Measurements from ENCODE around the gene ROPN1B.
A peak's percentile ranks its signal among the peaks of the same experiment; 100 is the strongest.
"Not testable (repeated sequence)": the region's sequence is repeated elsewhere in the genome, so short reads cannot be mapped to it uniquely, and the experiment has no call there.

Gene ROPN1B

DNA sequence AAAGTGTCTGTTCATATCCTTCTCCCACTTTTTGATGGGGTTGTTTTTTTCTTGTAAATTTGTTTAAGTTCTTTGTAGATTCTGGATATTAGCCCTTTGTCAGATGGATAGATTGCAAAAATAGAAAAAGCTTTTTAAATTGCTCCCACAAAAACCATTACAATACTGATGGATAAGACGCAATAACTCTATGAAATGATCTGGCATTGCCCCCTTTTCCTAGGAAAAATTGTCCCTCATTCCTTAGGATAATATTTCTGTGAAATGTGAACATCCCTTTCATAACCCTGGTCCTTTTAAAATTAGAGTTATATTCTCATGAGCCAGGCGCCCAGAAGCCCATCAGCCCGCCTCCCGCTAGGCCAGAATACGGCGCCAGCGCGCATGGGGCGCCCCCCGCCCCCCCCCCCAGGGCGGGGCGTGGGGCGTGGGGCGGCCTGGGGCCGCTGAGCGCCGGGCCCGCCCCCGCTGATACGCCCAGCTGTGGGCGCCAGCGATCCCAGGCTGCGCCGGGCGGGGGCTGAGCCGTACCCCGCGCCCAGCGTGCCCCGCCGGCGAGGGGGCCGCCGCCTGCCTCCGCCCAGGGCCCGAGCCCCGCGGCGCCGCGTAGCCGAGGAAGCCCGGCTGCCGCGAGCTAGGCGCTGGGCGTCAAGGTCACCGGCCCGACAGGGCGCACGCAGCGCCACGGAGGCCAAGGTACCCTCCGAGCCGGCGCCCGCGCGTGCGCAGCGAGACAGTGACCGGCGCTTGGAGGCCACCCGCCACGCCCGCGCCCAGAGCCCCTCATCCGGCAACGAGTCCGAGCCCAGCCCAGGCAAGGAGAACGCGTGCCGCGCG is 11.1 kb upstream of the ROPN1B start:
- no peak for FAIRE-seq
- DNase-seq (ENCODE audit: insufficient read length, low spot score): no peak

DNA sequence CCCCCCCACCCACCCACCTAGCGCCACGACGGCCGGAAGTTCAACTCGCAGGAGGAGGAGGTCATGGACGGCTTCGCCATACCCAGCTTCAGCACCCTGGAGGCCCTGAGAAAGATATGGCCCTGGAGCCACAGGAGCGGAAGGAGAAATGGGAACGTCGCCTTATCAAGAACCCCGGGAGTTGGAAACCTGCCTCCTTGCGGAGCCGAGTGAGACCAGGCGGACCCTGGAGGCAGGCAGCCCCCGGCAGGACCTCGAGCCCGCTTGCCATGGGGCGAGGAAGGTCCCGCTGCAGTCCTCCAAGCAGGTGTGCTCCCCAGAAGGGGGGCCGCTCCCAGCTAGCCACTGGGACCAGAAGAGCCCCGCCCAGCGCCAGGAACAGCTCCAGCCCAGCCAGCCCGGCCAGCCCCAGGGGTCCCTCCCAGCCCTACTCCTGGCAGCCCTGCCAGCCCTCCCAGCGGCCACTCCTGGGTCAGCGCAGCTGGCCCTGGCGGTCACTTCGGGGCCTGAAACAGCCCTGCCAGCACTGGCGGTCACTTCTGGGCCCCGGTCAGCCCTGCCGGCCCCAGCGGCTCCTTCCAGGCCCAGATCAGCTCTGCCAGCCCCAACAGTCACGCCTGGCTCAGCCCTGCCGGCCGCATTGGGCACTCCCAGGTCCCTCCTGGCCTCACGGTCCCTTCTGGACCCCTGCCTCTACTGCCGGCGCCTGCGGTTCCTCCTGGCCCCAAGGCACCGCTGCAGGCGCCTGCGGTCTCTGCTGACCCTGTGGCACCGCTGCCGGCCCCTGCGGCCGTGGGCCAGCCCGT is 10.3 kb upstream of the ROPN1B start:
- no peak for DNase-seq (ENCODE audit: insufficient read length, low spot score)
- FAIRE-seq: no peak

DNA sequence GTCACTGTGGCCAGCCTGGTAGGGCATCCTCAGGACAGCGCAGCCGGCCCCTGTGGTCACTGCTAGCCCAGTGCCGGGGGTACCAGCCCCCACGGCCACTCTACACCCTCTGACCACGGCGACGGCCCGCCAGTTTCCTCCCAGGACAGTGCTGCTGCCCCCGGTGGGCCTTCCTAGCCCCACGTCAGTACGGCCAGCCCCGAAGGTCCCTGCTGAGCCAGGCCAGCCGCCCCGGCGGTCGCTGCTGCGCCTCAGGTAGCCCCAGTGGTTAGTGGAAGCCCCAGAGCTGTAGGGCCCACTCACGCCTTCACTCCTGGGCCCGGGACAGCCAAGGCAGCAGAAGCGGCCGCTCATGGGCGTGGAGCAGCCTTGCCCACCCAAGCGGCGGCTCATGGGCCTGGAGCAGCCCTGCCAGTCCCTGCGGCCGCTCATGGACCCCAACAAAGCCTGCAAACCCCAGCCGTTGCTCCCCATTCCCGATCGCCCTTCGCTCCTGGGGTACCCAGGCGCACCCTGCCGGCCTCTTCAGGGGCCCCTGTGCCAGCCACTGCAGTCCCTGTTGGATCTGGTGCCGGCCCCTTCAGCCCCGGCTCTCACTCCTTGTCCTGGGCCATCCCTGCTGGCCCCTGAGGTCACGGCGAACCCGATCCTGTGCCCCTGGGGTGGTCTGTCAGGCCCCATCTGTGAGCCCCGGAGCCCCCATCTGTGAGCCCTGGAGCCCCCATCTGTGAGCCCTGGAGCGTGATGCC is 9.5 kb upstream of the ROPN1B start:
- FAIRE-seq (no peak), DNase-seq (ENCODE audit: insufficient read length, low spot score) (no peak)

DNA sequence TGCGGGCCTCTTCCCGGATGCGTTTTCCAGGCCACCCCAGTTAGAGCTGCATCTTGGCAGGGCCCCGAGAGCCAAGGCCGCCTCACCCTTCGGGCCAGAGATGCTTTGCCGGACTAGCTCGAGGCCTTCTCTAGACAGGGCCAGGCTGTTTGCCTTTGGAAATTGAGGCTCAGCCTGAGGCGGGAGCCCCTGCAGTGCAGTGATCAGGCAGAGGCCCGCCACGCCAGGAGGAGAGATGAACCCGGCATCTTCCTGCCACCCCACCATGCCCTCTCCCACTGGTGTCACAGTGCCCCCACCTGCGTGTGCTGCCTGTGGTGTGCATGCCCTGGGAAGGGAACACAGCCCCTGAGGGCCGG is 8.9 kb upstream of the ROPN1B start:
- no peak for FAIRE-seq
- no peak for DNase-seq (ENCODE audit: insufficient read length, low spot score)

DNA sequence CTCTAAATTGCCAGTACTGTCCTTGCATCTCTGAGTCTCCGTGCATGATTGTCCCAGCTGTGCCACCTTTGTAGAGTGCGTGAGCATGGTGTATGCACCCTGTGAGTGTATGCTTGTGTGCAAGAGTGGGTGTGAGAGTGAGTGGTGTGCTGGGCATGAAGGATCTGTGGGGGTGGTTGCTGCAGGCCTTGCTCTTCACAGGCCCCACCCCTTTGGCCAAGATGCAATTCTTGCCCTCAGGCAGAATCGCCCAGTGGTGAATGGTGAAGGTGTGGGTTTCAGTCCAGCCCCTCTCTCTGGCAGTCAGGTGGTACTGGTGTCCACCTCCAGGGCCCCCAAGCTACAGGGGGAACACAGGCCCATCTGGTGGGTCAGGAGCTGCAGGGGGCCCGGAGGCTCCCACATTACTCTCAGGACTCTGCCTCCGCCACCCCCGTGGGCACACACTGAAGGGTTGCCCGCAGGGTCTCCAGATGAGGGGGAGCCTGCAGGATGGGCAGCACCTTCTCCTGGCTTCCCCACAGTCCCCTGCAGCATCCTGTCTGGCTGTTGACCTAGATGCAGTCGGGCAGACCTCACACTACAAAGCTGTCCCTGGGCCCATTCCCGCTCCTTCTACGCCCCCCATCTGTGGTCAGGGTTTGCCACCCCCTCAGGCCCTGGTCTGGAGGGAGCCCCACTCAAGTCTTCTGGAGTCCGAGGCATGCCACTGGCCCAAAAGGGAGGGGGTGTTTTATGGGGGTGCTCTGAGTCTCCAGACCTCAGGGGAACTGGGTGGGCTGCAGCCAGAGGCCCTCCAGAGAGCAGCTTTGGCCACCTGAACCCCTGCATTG is 8.3 kb upstream of the ROPN1B start:
- DNase-seq (ENCODE audit: insufficient read length, low spot score): no peak
- FAIRE-seq: no peak

DNA sequence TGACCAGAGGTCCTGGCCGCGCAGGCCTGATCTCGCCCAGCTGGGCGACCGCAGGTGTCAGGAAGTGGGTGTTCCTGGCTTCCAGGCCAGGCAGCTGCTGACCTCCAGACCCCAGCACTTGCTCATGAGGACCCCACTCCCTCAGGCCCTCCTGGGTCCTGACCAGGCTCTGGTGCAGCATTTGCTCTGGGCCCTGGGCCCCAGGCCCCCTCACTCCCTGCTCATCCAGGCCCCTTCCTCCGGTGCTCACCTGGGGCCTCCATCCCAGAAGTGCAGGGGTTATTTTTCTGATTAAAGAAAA is 7.7 kb upstream of the ROPN1B start:
- FAIRE-seq (no peak), DNase-seq (ENCODE audit: insufficient read length, low spot score) (no peak)

DNA sequence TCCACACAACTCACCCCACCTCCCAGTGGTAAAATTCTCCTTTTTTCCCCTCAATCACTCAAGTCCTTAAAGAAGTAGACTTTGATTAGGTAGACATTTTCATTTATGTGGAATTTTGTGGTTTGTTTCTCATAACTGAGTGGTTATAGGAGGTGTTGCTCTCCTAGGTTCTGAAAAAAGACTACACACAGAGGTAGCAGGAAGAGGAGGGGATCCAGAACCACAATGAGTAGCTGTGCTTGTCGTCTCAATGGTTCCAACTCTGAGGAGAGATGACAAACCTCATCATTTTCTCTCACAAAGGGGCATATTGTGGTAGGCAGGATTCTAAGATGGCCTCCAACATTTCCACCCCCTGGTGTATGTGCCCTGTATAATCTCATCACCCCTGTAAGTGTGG is 5.1 kb upstream of the ROPN1B start:
- FAIRE-seq; DNase-seq (ENCODE audit: insufficient read length, low spot score): not testable (repeated sequence)

DNA sequence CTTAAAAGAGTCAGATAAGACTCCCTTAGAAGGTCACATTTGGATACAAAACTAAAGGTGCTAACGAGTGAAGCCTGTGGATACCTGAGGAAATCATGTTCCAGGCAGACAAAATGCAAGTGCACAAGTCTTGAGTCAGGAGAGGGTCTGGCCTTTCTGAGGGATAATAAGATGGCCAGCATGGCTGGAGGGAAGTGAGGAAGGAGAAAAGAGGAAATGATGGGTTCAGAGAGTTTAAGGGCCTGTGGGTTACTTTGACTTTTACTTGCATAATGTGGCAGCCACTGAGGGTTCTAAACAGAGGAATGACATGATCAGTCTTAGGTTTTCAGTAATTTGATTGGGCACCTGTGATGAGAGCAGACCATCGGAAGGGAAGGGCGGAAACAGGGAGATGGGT is 3.5 kb upstream of the ROPN1B start:
- no peak for FAIRE-seq
- DNase-seq (ENCODE audit: insufficient read length, low spot score): no peak

DNA sequence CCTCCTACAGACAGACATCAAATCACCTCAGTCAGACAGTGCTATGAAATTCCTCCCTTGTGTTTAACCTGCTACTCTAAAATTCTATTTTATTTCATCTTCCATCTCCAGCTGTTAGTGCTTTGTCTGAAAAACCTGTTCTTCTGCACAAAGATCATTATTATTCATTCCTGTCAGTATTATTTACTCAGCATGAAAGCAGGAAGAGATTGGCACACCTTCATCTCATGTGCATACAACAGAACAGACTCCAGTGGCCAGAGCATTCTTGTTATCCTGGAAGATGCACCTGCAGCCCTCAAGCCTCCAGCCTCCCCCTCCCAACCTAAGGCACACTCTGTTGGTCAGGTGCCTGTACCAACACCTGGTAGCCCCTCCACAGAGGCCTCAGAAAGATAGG is 1.8 kb upstream of the ROPN1B start:
- no peak for DNase-seq (ENCODE audit: insufficient read length, low spot score)
- no peak for FAIRE-seq

DNA sequence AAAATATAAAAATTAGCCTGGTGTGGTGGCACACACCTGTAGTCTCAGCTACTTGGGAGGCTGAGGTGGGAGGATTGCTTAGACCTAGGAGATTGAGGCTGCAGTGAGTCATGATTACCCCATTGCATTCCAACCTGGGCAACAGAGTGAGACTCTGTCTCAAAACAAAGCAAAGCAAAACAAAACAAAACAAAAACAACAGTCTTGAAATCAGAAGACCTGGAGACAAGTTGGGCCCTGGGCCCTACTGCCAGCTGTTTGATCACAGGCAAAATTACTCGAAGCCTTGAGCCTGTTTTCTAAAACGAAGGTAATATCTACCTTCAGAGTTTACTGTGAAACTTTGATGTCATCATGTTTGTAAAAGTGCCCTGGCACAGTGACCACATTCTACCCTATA is 857 bp upstream of the ROPN1B start:
- DNase-seq (ENCODE audit: insufficient read length, low spot score); FAIRE-seq: not testable (repeated sequence)

DNA sequence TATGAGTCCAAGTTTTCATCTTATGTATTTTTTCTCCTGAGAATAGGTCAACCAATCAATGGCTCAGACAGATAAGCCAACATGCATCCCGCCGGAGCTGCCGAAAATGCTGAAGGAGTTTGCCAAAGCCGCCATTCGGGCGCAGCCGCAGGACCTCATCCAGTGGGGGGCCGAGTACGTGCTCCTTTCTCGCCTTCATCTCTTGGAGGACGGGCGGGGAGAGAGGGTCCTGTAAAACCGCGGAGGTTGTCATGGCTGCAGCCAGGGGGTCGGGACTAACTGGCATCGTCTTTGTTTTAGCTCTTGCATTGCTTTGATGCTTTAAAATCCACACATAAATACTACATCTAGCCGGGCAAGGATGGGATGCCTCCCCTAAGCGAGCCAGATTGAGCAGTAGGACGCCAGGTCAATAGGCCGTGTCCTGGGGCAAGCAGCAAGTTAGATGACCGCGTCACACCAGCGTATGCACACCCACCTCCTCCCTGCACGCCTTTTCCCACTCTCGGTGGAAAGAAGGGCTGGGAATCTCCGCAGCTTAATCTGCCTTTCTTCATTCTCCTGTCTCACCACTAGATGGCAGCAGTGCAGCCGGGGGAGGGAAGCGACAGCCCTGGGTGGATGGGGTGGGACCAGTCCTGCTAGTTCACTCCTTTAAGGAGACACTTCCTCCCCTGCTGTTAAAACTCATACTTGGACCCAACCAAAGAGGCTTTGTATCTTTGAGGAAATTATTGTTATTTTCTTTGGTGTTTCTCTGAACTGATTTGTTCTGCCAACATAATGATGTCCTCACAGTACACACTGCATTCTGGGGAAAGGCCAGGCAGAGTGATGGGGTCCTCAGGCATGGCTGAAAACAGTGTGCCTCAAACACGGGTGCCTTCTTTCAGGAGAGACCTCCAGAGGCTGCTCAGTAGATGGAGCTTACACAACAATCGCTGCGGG is 3.3 kb downstream of the ROPN1B start:
- peak; percentile 94 for FAIRE-seq

DNA sequence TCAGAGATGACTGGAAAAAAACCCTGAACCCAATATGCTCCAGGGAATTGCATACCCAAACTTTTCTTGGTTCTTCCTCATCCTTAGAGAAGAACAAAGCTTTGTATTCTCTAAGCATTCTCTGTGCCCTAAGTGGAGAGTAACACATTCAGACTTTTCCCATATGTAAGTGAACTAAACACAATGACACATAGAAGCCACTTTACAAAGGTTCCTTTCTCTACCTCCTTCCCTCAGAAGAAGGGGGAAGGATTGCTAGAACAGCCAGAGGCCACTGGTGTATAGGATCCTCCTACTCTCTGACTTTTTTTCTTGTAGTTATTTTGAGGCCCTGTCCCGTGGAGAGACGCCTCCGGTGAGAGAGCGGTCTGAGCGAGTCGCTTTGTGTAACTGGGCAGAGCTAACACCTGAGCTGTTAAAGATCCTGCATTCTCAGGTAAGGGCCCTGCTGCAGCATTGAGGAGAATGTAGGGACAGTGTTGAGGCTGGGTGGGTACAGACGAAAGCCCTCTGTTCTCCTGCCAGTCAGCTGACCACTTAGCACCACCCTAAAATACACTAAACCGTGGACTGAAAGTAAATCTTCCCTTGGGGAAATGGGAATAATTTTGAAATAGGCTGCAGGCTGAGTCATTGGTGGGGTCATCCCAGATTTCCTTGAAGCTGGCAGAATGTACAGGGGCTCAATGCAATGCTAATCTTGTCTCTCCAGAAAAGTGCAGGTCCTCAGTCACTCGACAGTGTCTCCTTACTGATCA is 6.4 kb downstream of the ROPN1B start:
- not testable (repeated sequence) for DNase-seq (ENCODE audit: insufficient read length, low spot score); FAIRE-seq

More for the DNA sequence above, 3.3 kb downstream of the ROPN1B start:
- not testable (repeated sequence) for DNase-seq (ENCODE audit: insufficient read length, low spot score)

DNA sequence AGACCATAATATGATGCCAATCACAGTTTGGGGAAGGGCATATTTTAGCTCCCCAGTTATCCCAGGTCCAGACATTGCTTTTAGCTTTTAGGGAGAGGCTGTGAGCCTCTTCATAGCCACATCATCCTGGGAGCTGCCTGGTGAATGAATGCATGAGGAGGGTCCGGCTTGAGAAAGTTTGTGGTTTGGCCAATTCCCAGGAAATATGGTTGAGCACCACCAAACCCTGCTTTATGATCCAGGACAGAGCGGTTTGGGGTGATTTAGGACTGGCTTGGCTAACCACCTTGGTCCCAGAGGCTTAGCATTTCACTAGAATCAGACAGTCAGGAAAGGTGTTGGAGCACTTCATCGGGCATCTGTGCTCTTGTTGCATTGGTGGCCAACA is 7.0 kb downstream of the ROPN1B start:
- not testable (repeated sequence) for FAIRE-seq; DNase-seq (ENCODE audit: insufficient read length, low spot score)

DNA sequence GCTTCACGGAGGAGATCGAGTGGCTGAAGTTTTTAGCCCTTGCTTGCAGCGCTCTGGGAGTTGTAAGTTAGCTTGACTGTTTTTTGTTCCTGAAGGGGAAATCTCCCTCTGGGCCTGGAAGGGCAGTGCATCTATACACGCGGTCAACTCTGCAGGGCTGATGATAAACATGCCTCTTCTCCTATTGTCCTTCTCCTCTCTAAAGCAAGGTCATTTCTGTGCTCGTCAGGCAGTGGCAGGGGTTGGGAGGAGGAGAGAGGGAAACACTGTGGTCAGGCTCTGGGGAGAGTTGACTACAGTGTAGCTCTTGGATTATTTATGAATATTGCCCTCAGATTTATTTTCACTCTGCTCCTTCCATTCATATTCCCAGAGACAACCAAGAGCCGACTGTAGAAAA is 8.1 kb downstream of the ROPN1B start:
- not testable (repeated sequence) for DNase-seq (ENCODE audit: insufficient read length, low spot score); FAIRE-seq

DNA sequence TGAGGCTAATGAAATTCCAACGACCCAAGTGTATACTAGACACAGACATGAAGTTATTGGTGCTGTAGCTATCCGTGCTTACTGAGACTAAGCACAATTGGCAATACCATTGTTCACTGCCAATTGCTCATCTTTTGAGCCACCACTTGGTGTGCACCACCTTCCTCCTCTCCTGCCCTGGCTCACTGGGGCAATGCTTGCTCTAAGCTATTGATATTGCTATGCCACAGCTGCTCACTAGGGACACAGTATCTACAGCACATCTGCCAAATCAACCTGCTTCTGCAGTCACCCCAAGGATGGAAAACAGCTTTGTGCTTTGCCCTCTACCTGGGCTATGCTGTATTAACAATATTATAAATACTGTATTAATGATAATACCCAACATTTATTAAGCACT is 16.0 kb downstream of the ROPN1B start:
- peak; percentile 98 for FAIRE-seq

DNA sequence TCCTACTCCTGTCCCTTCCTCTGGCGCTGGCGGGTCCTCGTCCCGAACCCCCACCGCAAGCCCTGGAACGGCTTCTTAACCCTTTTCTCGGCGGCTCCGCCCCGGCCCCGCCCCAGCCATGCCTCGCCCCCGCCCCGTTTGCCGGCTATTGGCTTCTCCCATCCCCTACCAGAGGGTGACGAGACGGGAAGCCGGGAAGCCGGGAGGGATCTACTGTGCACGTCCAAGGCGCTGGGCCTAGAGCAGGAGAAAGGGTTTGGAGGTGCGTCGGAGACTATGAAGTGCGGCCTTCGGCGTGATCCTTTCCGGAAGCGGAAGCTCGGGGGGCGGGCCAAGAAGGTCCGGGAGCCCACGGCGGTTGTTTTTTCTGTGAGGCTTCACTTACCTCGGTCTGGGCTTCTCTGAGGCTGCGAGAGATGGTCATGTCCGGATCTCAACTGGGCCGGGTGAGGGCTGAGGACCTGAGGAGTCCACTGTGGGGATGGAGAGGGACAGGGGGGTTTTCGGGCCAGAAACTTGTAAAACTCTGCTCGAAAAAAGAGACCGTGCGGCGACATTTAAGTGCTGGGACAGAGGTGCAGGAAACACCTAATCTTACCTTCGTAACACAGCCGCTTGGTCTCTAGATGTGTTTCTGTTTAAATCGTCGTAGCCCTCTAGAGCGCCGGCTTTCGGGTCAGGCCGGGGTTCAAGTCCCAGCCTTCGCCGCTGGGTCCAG is 21.4 kb downstream of the ROPN1B start:
- DNase-seq (ENCODE audit: insufficient read length, low spot score) (peak; percentile 90), FAIRE-seq (no peak)

More for the DNA sequence above, 16.0 kb downstream of the ROPN1B start:
- not testable (repeated sequence) for DNase-seq (ENCODE audit: insufficient read length, low spot score)

DNA sequence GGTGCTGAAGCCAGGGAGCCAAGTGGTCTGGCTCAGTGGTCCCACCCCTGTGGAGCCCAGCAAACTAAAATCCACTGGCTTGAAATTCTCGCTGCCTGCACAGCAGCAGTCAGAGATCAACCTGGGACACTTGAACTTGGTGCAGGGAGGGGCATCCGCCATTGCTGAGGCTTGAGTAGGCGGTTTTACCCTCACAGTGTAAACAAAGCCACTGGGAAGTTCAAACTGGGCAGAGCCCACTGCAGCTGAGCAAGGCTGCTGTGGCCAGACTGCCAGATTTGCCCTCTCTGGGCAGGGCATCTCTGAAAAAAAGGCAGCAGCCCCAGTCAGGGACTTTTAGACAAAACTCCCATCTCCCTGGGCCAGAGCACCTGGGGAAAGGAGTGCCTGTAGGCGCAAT is 27.8 kb downstream of the ROPN1B start:
- not testable (repeated sequence) for FAIRE-seq; DNase-seq (ENCODE audit: insufficient read length, low spot score)

DNA sequence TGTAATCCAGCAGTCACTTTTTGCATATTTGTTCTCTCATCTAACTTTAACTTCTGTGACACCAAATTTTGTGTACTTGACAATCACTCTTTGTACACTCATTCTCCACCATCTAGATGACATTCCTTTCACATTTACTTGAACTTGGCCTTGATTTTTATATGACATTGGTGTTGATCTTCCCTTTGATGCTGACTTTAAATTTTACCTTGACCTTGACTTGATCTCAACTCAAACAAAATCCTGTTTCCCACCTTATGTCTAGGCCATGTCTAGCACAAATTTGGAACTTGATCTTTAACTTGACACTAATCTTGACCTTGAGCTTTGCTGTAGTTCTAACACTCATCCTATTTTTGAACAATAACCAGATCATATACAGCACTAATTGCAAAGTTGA is 33.2 kb downstream of the ROPN1B start:
- no peak for DNase-seq (ENCODE audit: insufficient read length, low spot score)
- FAIRE-seq: no peak
